Fibroblast of the aortic adventitia (primary cell): Measurements from ENCODE around the gene CD6. TPM values are rescaled to one million over a fixed set of nuclear protein-coding genes. Genes with fewer than 3 reads are reported as not detected.

Source experiments
- DNase-seq: peaks from one replicate; pipeline ENCODE4 v3.0.0-alpha.2; 2010; ENCODE audit warnings: low read depth
- H3K4me3 ChIP-seq: 2 replicates; pipeline ENCODE4 v1.5.1; 2011; ENCODE audit warnings: low read depth, mild to moderate bottlenecking, control low read depth, low read length, moderate library complexity
- total RNA-seq: library from RNA; depleted of rRNA; stranded (reverse); fragments of >200 nt; gene quantifications from 2 replicates; pipeline ENCODE4 v1.2.3, GENCODE V29; 2012; ENCODE audit warnings: low replicate concordance
- TF ChIP-seq, protein P1 (sequence below): IDR thresholded peaks from 2 replicates; pipeline ENCODE4 v1.5.1; 2011; ENCODE audit warnings: mild to moderate bottlenecking, low read length, control low read depth, inconsistent platforms; ENCODE audit not compliant: insufficient read depth

The CD6 gene
- total RNA-seq, 1 donor, result not detected

DNA sequence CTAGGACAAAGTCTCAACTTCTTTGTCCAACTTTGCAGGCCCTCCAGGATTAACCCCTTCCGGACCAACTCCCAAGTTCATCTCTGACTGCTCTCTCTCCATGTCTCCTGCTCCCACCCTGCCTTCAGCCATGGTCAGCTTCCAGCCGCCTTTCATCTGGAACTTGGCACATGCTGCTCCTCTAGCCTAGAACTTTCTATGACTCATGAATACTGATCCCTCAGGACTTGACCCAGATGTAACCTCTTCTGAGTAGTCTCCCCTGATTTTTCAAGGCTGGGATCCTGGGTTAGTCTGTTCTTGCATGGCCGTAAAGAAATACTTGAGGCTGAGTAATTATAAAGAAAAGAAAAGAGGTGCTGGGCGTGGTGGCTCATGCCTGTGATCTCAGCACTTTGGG, 14.3 kb upstream of the CD6 start:
- peak; percentile 74 for DNase-seq

GRCh38 chr11:60959431-60959830, 12.0 kb upstream of the CD6 start:
- DNase-seq, result no peak
- TF ChIP-seq, protein P1, sequence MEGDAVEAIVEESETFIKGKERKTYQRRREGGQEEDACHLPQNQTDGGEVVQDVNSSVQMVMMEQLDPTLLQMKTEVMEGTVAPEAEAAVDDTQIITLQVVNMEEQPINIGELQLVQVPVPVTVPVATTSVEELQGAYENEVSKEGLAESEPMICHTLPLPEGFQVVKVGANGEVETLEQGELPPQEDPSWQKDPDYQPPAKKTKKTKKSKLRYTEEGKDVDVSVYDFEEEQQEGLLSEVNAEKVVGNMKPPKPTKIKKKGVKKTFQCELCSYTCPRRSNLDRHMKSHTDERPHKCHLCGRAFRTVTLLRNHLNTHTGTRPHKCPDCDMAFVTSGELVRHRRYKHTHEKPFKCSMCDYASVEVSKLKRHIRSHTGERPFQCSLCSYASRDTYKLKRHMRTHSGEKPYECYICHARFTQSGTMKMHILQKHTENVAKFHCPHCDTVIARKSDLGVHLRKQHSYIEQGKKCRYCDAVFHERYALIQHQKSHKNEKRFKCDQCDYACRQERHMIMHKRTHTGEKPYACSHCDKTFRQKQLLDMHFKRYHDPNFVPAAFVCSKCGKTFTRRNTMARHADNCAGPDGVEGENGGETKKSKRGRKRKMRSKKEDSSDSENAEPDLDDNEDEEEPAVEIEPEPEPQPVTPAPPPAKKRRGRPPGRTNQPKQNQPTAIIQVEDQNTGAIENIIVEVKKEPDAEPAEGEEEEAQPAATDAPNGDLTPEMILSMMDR, result no peak
- no peak overlapping the region for H3K4me3 ChIP-seq

More for the DNA sequence above, 14.3 kb upstream of the CD6 start:
- TF ChIP-seq, protein P1, result no peak
- no peak overlapping the region for H3K4me3 ChIP-seq

GRCh38 chr11:60960405-60960804, 11.1 kb upstream of the CD6 start:
- no peak for DNase-seq
- TF ChIP-seq, protein P1, result no peak
- no peak overlapping the region for H3K4me3 ChIP-seq

DNA sequence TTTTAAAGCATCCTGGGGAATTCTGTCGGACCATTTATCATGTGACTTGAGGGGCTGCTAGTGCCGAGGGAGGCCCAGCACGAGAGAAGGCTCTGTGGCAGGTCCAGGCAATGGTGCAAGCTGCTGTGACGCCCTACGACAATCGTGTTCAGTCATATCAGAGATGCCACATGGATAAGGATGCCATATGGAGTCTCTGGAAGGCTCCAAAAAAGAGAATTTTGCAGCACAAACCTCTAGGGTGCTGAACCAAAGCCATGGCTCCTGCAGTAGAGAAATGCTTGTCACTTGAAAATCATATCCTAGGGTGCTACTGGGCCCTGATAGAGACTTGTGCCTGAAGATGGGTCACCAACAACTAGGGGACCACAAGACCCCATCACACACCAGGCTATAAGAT, 6.7 kb upstream of the CD6 start:
- no peak overlapping the region for H3K4me3 ChIP-seq
- TF ChIP-seq, protein P1, result no peak
- no peak for DNase-seq

DNA sequence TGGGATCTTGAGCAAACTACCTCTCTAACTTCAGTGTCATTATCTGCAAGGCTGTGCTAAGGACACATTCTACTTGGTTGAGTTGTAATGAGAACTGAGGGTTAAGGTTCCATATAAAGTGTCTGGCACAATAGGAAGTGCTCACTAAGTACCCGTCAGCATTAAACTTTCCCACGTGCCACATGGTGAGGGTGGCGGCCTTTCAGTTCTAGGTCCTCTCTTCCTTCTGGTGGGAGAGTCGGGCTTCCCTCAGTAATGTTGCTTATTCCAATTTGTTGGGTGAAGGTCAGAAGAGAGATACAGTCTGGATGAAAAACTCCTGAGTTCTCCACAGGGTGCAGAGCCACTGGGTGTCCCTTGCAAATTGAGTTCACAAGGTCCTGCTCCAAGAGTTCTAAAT, 4.6 kb upstream of the CD6 start:
- DNase-seq, result no peak
- TF ChIP-seq, protein P1, result no peak
- no peak overlapping the region for H3K4me3 ChIP-seq

GRCh38 chr11:60968223-60968622, 3.3 kb upstream of the CD6 start:
- no peak overlapping the region for H3K4me3 ChIP-seq
- TF ChIP-seq, protein P1, result no peak
- DNase-seq, result no peak

- no peak overlapping the region for H3K4me3 ChIP-seq
- TF ChIP-seq, protein P1, result peak; percentile 86
- DNase-seq, result peak; percentile 28
Observed at GRCh38 chr11:60970369-60970774, 1.1 kb upstream of the CD6 start.
